ENCODE data around the gene GPR157. TPM values are rescaled to one million over a fixed set of nuclear protein-coding genes. Genes with fewer than 3 reads are reported as not detected.
A peak's percentile ranks its signal among the peaks of the same experiment; 100 is the strongest.

GPR157 gene
- total and polyA plus RNA-seq, 2 experiments from 2014 or later: 0.81 to 3.9 TPM

GRCh38 chr1:9161342-9161741, 32.4 kb upstream of the GPR157 start:
- H3K27ac ChIP-seq (ENCODE audit: low read depth): no peak overlapping the region
- no peak overlapping the region for H2AFZ ChIP-seq
- H3K36me3 ChIP-seq (ENCODE audit: insufficient read depth): no peaks in the 10 kb centered on the region
- peaks cover 18% of the 10 kb centered on the region for H3K4me1 ChIP-seq (ENCODE audit: insufficient read depth)
- no peak overlapping the region for H3K4me2 ChIP-seq
- no peak overlapping the region for H3K4me3 ChIP-seq
- H4K20me1 ChIP-seq (replicated peaks; ENCODE audit: insufficient read depth): peaks cover 38% of the 10 kb centered on the region
- no peak for DNase-seq (ENCODE audit: low spot score)
- Mint-ChIP-seq H3K4me1 (peaks cover 38% of the 10 kb centered on the region), H3K27me3 (ENCODE audit: insufficient read depth, low read depth, poor library complexity) (peaks cover 11% of the 10 kb centered on the region), H3K4me3 (no peak overlapping the region), H3K27ac (peak overlapping the region; percentile 30; the same call in 1 of the 2 replicates), H3K36me3 (ENCODE audit: low read depth) (peaks cover 4% of the 10 kb centered on the region; the same call in 1 of the 3 replicates), H3K9me3 (no peaks in the 10 kb centered on the region)
- H3K27me3 ChIP-seq (ENCODE audit: insufficient read depth): no peaks in the 10 kb centered on the region
- no peaks in the 10 kb centered on the region for H3F3A ChIP-seq (replicated peaks; ENCODE audit: low read depth)
- peaks cover 92% of the 10 kb centered on the region for H3K79me2 ChIP-seq (replicated peaks; ENCODE audit: insufficient read depth)
- ATAC-seq: no peak
- no peaks in the 10 kb centered on the region for H3K9me2 ChIP-seq (ENCODE audit: insufficient read depth)
- TF ChIP-seq NANOG (IDR thresholded peaks at IDR 0.05; ENCODE audit: borderline replicate concordance): no peak
- no peak for TF ChIP-seq EZH2phosphoT487 (IDR thresholded peaks at IDR 0.05; ENCODE audit: unreplicated experiment)
- TF ChIP-seq CTCF (conservative IDR thresholded peaks at IDR 0.05; ENCODE audit: low read depth in 2 of 2): no peak
- TF ChIP-seq POLR2AphosphoS5 (IDR thresholded peaks at IDR 0.05; ENCODE audit: low read depth): no peak
- TF ChIP-seq ETS1 (IDR thresholded peaks at IDR 0.05): no peak
- no peak for TF ChIP-seq EZH2 (IDR thresholded peaks at IDR 0.05; ENCODE audit: low read depth, unreplicated experiment)
- no peak for TF ChIP-seq REST (IDR thresholded peaks at IDR 0.05; ENCODE audit: unreplicated experiment)
- TF ChIP-seq CREB1 (CRISPR knock-in tag; IDR thresholded peaks at IDR 0.05; ENCODE audit: low read depth): no peak
- no peak for TF ChIP-seq ZNF114 (CRISPR knock-in tag; IDR thresholded peaks at IDR 0.05)
- no peak for TF ChIP-seq ZNF462 (CRISPR knock-in tag; IDR thresholded peaks at IDR 0.05)
- no peak for TF ChIP-seq STAT1 (IDR thresholded peaks at IDR 0.05; ENCODE audit: unreplicated experiment)
- no peak for TF ChIP-seq ZNF331 (CRISPR knock-in tag; IDR thresholded peaks at IDR 0.05; ENCODE audit: low read depth)
